Measurements from ENCODE around the gene R3HDML.
"Not testable (repeated sequence)": the region's sequence is repeated elsewhere in the genome, so short reads cannot be mapped to it uniquely, and the experiment has no call there.

R3HDML gene

GRCh38 chr20:44336725-44337380 lies at the start of gene R3HDML:
Gene R3HDML (plus strand): TSS chr20:44337043. CDS start chr20:44337158, 115 bp downstream.
- DNase-seq, result no peak

GRCh38 chr20:44287272-44288097 lies 49.4 kb upstream of the R3HDML start:
- no peak for DNase-seq

GRCh38 chr20:44288252-44288651 lies 48.6 kb upstream of the R3HDML start:
- DNase-seq, result no peak

- no peak for DNase-seq
Observed at GRCh38 chr20:44291754-44292153, 45.1 kb upstream of the R3HDML start.

GRCh38 chr20:44296011-44296410 lies 40.8 kb upstream of the R3HDML start:
- no peak for DNase-seq

GRCh38 chr20:44297721-44298120 lies 39.1 kb upstream of the R3HDML start:
- no peak for DNase-seq

- not testable (repeated sequence) for DNase-seq
Observed at GRCh38 chr20:44299011-44299535, 37.8 kb upstream of the R3HDML start.

- no peak for DNase-seq
Observed at GRCh38 chr20:44301285-44301684, 35.6 kb upstream of the R3HDML start.

GRCh38 chr20:44302026-44302669 lies 34.7 kb upstream of the R3HDML start:
- no peak for DNase-seq

- DNase-seq, result no peak
Observed at GRCh38 chr20:44302736-44303135, 34.1 kb upstream of the R3HDML start.

GRCh38 chr20:44304383-44304782 lies 32.5 kb upstream of the R3HDML start:
- DNase-seq, result no peak

GRCh38 chr20:44306927-44307326 lies 29.9 kb upstream of the R3HDML start:
- no peak for DNase-seq

- DNase-seq, result no peak
Observed at GRCh38 chr20:44309763-44310663, 26.8 kb upstream of the R3HDML start.

- peak; percentile 98 for DNase-seq
Observed at GRCh38 chr20:44310664-44311639, 25.9 kb upstream of the R3HDML start, which contains the start of gene FITM2. Gene FITM2 (minus strand): TSS chr20:44311202. CDS start chr20:44311148, 54 bp downstream.

GRCh38 chr20:44314870-44315269 lies 22.0 kb upstream of the R3HDML start:
- DNase-seq, result no peak

- DNase-seq, result no peak
Observed at GRCh38 chr20:44319839-44320422, 16.9 kb upstream of the R3HDML start.

- no peak for DNase-seq
Observed at GRCh38 chr20:44324343-44324742, 12.5 kb upstream of the R3HDML start.

GRCh38 chr20:44326391-44327159 lies 10.3 kb upstream of the R3HDML start:
- DNase-seq, result peak; percentile 51

- DNase-seq, result not testable (repeated sequence)
Observed at GRCh38 chr20:44327748-44328147, 9.1 kb upstream of the R3HDML start.

GRCh38 chr20:44328428-44328827 lies 8.4 kb upstream of the R3HDML start:
- DNase-seq, result no peak

All from activated T-cell treated with anti-CD3 and anti-CD28 coated beads, Interleukin-2, amount 50 U/mL, for 1 hour (primary cell).